Gastrocnemius medialis (tissue), 4 donors: ENCODE data around the gene RBMS3. TPM values are rescaled to one million over a fixed set of nuclear protein-coding genes. Genes with fewer than 3 reads are reported as not detected.

Experiments
- ATAC-seq, 2 donors: fragments of 150-250 bp; one replicate each; pipeline ENCODE4 v1.9.1; 2016
- DNase-seq, 2 donors: peaks; one replicate each; pipeline ENCODE4 v3.0.0-alpha.2; 2019
- H3K27ac ChIP-seq, 4 donors: fragments of 200-600 bp; sonication (generic); 1 replicate in 1 of 4; 2 replicates in 3 of 4; pipeline ENCODE4 v1.5.1; 2016 to 2018; ENCODE audit warnings: mild to moderate bottlenecking in 2 of 4, moderate library complexity in 1 of 4
- H3K27me3 ChIP-seq, 3 donors: fragments of 200-600 bp; sonication (generic) in 2 of 3; 1 replicate in 1 of 3; 2 replicates in 2 of 3; pipeline versions ENCODE4 v1.5.1 to v1.6.0; 2016 to 2019; ENCODE audit warnings: mild to moderate bottlenecking in 1 of 3, moderate library complexity in 1 of 3
- H3K36me3 ChIP-seq, 2 donors: fragments of 200-600 bp; sonication (generic) in 1 of 2; one replicate each; pipeline ENCODE4 v1.5.1; 2017 to 2018
- H3K4me1 ChIP-seq, 2 donors: fragments of 200-600 bp; sonication (generic) in 1 of 2; one replicate each; pipeline ENCODE4 v1.5.1; 2016 to 2017; ENCODE audit warnings: mild to moderate bottlenecking in 2 of 2
- H3K4me3 ChIP-seq, 4 donors: fragments of 200-600 bp; sonication (generic) in 3 of 4; 1 replicate in 1 of 4; 2 replicates in 3 of 4; pipeline ENCODE4 v1.5.1; 2016 to 2019; ENCODE audit warnings: mild to moderate bottlenecking in 2 of 4
- H3K9me3 ChIP-seq, 3 donors: fragments of 200-600 bp; sonication (generic) in 2 of 3; 1 replicate in 1 of 3; 2 replicates in 2 of 3; pipeline ENCODE4 v1.5.1; 2016 to 2019
- POLR2A ChIP-seq, 2 donors: fragments of 450-650 bp; IDR thresholded peaks; one replicate each; pipeline ENCODE4 v1.6.1; 2017; ENCODE audit warnings: antibody characterized with exemption in 2 of 2, mild to moderate bottlenecking in 2 of 2, moderate library complexity in 2 of 2
- in situ Hi-C, 4 donors: fragments of 200-750 bp; cut with MboI; loops; one replicate each; pipeline versions ENCODE4 v1.15.0 to v1.8.0; 2017; ENCODE audit warnings: low sequenced_read_pairs in 4 of 4
- intact Hi-C: fragments of 100-400 bp; cut with DNase I; formaldehyde crosslinking; loops from one replicate; pipeline ENCODE4 v1.15.1; 2023; ENCODE audit warnings: low total_unique reads
- total RNA-seq, 4 donors: library from RNA; depleted of rRNA; stranded (reverse); fragments of >200 nt; gene quantifications; one replicate each; pipeline versions ENCODE4 v1.1.0 to v1.2.3, GENCODE V29; 2016
- TF ChIP-seq, protein P1 (sequence below), 5 experiments: fragments of 450-650 bp in 3 of 5; fragments of 200-600 bp in 2 of 5; sonication (generic) in 2 of 5; IDR thresholded peaks in 4 of 5; conservative IDR thresholded peaks in 1 of 5; 1 replicate in 4 of 5; 2 replicates in 1 of 5; pipeline ENCODE4 v1.5.1; 2016 to 2019; ENCODE audit warnings: antibody characterized with exemption in 5 of 5, mild to moderate bottlenecking in 3 of 5, moderate library complexity in 3 of 5

The RBMS3 gene
- total RNA-seq, 4 donors from 2014 or later: 16.1 to 38.8 (median 22.7) TPM

DNA sequence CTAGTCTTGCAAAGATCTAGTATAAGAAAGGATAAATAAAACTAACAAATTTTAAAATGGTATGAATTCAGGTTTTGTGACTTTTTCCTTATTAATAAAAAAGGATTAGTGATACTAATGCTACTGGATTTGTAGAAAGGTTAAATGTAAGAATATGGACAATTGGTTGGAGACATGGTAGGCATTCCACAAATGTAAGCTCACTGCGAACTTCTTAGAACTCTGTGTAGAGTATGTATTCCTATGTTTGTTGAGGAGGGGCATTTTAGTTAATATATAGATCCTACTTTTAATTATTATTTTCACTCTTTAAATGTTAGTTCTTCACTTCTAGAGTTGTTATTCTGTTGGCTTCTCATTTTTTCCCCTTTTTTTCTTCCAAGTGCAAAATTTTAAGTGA, 414.3 kb downstream of the RBMS3 start:
- no peak for DNase-seq
- intact Hi-C loops: loop anchor here (5.0 to 10.0 kb wide), 2 partner anchors 160 to 408 kb away; no protein-coding TSS in a partner anchor
- Histone ChIP-seq H3K36me3 (no peaks in the 10 kb centered on the region), H3K27me3 (no peaks in the 10 kb centered on the region), H3K4me3 (no peak overlapping the region), H3K27ac (peak overlapping the region; percentile 53 to 75 (median 62)), H3K9me3 (no peaks in the 10 kb centered on the region), H3K4me1 (peaks cover 38 to 39% of the 10 kb centered on the region in 2 donors)
- no peak for ATAC-seq
- TF ChIP-seq POLR2A (IDR thresholded peaks at IDR 0.05): no peak
- TF ChIP-seq, protein P1, sequence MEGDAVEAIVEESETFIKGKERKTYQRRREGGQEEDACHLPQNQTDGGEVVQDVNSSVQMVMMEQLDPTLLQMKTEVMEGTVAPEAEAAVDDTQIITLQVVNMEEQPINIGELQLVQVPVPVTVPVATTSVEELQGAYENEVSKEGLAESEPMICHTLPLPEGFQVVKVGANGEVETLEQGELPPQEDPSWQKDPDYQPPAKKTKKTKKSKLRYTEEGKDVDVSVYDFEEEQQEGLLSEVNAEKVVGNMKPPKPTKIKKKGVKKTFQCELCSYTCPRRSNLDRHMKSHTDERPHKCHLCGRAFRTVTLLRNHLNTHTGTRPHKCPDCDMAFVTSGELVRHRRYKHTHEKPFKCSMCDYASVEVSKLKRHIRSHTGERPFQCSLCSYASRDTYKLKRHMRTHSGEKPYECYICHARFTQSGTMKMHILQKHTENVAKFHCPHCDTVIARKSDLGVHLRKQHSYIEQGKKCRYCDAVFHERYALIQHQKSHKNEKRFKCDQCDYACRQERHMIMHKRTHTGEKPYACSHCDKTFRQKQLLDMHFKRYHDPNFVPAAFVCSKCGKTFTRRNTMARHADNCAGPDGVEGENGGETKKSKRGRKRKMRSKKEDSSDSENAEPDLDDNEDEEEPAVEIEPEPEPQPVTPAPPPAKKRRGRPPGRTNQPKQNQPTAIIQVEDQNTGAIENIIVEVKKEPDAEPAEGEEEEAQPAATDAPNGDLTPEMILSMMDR (IDR thresholded peaks at IDR 0.05 in 4 of 5, conservative IDR thresholded peaks at IDR 0.05 in 1 of 5): no peak
- in situ Hi-C loops: no loop called here

DNA sequence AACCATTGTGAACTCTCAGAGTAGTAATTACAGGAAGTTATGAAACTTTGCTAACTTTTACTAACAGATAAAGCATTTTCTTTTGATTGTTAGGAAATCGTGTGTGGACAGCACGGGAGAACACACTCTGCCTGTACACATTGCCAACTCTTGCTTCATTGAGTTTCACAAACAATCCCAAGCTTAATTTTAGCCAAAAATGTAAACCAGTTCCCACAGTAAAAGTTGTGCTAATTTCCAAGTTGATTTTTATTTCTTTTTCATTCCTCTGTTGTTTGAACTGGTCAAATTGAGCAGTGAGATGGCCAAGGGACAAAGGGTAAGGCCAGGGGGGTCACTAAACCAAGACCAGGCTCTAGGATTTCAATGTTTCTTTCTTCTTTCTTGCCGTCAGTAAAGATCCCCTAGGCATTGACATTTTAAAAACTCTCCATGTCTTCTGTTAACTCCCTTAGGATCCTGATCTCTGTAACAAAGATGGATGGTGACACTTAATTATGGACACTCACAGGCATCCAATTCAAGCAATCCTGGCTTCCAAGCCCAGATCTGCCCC, 414.9 kb downstream of the RBMS3 start:
- Histone ChIP-seq H3K9me3 (no peaks in the 10 kb centered on the region), H3K4me1 (peaks cover 38 to 39% of the 10 kb centered on the region in 2 donors), H3K4me3 (no peak overlapping the region), H3K27ac (peak overlapping the region; percentile 53 to 75 (median 62)), H3K36me3 (no peaks in the 10 kb centered on the region), H3K27me3 (no peaks in the 10 kb centered on the region)
- DNase-seq (peak in 1 of 2 donors; percentile 31), ATAC-seq (peak; percentile 75 to 77)
- intact Hi-C loops (loop anchor here (5.0 to 10.0 kb wide), 2 partner anchors 161 to 408 kb away; no protein-coding TSS in a partner anchor), in situ Hi-C loops (no loop called here)
- TF ChIP-seq POLR2A (IDR thresholded peaks at IDR 0.05): no peak
- TF ChIP-seq, protein P1 (IDR thresholded peaks at IDR 0.05 in 4 of 5, conservative IDR thresholded peaks at IDR 0.05 in 1 of 5): no peak

DNA sequence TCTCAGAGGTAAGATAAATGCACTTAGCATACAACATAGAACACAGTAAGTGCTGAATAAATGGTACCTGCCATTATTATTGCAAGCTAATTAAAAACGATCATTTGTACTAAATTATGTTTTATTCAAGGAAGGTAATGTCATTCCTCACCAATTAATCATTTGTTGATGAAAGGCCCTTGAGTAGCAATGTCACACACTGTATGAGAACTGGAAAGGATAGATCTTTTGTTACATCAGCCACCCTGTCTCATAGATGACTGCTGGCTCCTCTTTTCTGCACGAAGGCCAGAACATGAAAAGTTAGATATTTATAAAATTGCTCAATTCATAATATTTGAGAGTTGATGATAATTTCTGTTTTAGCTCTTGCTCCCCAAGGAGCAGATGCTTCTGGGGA, 415.4 kb downstream of the RBMS3 start:
- Histone ChIP-seq H3K36me3 (no peaks in the 10 kb centered on the region), H3K27ac (peak overlapping the region; percentile 53 to 75 (median 62)), H3K9me3 (no peaks in the 10 kb centered on the region), H3K27me3 (no peaks in the 10 kb centered on the region), H3K4me1 (peaks cover 38 to 39% of the 10 kb centered on the region in 2 donors), H3K4me3 (no peak overlapping the region)
- TF ChIP-seq POLR2A (IDR thresholded peaks at IDR 0.05): no peak
- DNase-seq (no peak), ATAC-seq (peak; percentile 15 to 38)
- in situ Hi-C loops (no loop called here), intact Hi-C loops (loop anchor here (5.0 to 10.0 kb wide), 2 partner anchors 162 to 409 kb away; no protein-coding TSS in a partner anchor)

DNA sequence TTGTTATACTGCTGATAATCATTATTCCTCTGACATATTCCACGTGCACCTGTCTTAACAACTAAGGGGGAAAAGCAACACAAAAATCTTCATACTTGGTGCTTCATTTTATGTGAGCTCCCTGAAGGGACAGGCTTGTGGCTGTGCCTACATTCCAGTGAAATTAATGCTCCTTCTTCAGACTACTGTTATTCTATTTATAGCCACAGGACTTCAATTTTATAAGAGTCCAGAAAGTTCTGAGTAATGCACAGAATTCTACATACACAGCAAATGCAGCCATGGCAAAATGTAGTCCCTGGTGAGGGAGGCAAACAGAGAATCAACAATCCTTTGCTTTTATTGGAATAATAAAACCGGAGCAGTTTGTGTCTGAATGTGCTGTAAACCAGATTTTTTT, 417.1 kb downstream of the RBMS3 start:
- no peak overlapping the region for H3K27ac ChIP-seq
- ATAC-seq: no peak
- H3K4me1 ChIP-seq: peaks cover 38 to 39% of the 10 kb centered on the region in 2 donors
- no peaks in the 10 kb centered on the region for H3K27me3 ChIP-seq
- no peak overlapping the region for H3K4me3 ChIP-seq
- intact Hi-C loops (loop anchor here (5.0 to 10.0 kb wide), 2 partner anchors 163 to 411 kb away; no protein-coding TSS in a partner anchor), in situ Hi-C loops (no loop called here)
- H3K9me3 ChIP-seq: no peaks in the 10 kb centered on the region
- no peak for TF ChIP-seq POLR2A (IDR thresholded peaks at IDR 0.05)
- TF ChIP-seq, protein P1 (IDR thresholded peaks at IDR 0.05 in 4 of 5, conservative IDR thresholded peaks at IDR 0.05 in 1 of 5): no peak
- peaks cover 0 to 6% of the 10 kb centered on the region in 2 donors for H3K36me3 ChIP-seq
- no peak for DNase-seq

DNA sequence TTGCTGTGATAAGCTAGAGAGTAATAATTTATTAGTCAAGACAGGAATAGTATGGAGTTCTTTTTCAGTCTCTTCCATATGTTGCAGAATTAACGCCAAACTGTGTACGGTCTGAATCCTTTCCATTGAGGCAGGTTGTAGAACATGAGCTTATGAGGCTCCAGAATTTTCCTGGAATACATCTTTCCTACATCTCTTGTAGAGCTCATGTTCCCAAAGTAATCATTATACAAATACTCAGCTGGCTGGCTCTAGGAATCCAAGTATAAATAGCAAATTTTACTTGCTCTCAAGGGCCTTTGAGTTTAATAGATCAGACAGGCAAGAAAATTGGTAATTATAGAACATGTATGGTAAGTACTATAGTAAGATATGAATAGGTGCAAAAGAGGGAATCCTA, 419.4 kb downstream of the RBMS3 start:
- H3K27ac ChIP-seq: no peak overlapping the region
- peaks cover 23 to 28% of the 10 kb centered on the region in 2 donors for H3K4me1 ChIP-seq
- no peaks in the 10 kb centered on the region for H3K9me3 ChIP-seq
- no peak for ATAC-seq
- in situ Hi-C loops (no loop called here), intact Hi-C loops (no loop called here)
- no peak overlapping the region for H3K4me3 ChIP-seq
- no peak for DNase-seq
- peaks cover 0 to 7% of the 10 kb centered on the region in 2 donors for H3K36me3 ChIP-seq
- no peaks in the 10 kb centered on the region for H3K27me3 ChIP-seq
- TF ChIP-seq, protein P1 (IDR thresholded peaks at IDR 0.05 in 4 of 5, conservative IDR thresholded peaks at IDR 0.05 in 1 of 5): no peak
- no peak for TF ChIP-seq POLR2A (IDR thresholded peaks at IDR 0.05)
